Liver (tissue), 9 donors: ENCODE data around the gene BBS4. TPM values are rescaled to one million over a fixed set of nuclear protein-coding genes. Genes with fewer than 3 reads are reported as not detected.

Experiments
- DNase-seq: peaks from one replicate; pipeline ENCODE4 v3.0.0-alpha.2; 2017; ENCODE audit warnings: low spot score
- H3K27ac ChIP-seq, 2 donors: one replicate each; pipeline ENCODE4 v1.7.0; 2013; ENCODE audit warnings: inconsistent platforms in 2 of 2, low read length in 2 of 2, control low read depth in 1 of 2, low read depth in 1 of 2, mild to moderate bottlenecking in 1 of 2
- H3K27me3 ChIP-seq, 4 donors: one replicate each; pipeline versions ENCODE4 v1.6.1 to v1.7.0; 2013; ENCODE audit warnings: low read length in 3 of 4, inconsistent platforms in 1 of 4, mild to moderate bottlenecking in 1 of 4, moderate library complexity in 1 of 4; ENCODE audit not compliant: control insufficient read depth in 4 of 4, insufficient read depth in 4 of 4
- H3K36me3 ChIP-seq, 4 donors: one replicate each; pipeline versions ENCODE4 v1.6.1 to v1.7.0; 2013; ENCODE audit warnings: low read length in 3 of 4, mild to moderate bottlenecking in 3 of 4, low read depth in 1 of 4, moderate library complexity in 1 of 4; ENCODE audit not compliant: control insufficient read depth in 4 of 4, insufficient read depth in 3 of 4
- H3K4me1 ChIP-seq, 4 donors: one replicate each; pipeline versions ENCODE4 v1.6.1 to v1.7.0; 2013; ENCODE audit warnings: low read length in 3 of 4, mild to moderate bottlenecking in 3 of 4, moderate library complexity in 1 of 4; ENCODE audit not compliant: control insufficient read depth in 4 of 4, insufficient read depth in 4 of 4
- H3K4me3 ChIP-seq, 3 donors: one replicate each; pipeline versions ENCODE4 v1.6.1 to v1.7.0; 2013; ENCODE audit warnings: low read length in 3 of 3, control low read depth in 1 of 3, low read depth in 1 of 3, mild to moderate bottlenecking in 1 of 3
- H3K9ac ChIP-seq, 2 donors: one replicate each; pipeline ENCODE4 v1.7.0; 2013; ENCODE audit warnings: low read length in 2 of 2, mild to moderate bottlenecking in 2 of 2, moderate library complexity in 2 of 2, control low read depth in 1 of 2, low read depth in 1 of 2
- H3K9me3 ChIP-seq, 4 donors: one replicate each; pipeline versions ENCODE4 v1.6.1 to v1.7.0; 2013; ENCODE audit warnings: low read length in 3 of 4; ENCODE audit not compliant: control insufficient read depth in 4 of 4
- ATF3 ChIP-seq: IDR thresholded peaks from 2 replicates; pipeline ENCODE4 v1.6.1; 2016; ENCODE audit warnings: antibody characterized with exemption
- CTCF ChIP-seq: fragments of 150-350 bp; IDR thresholded peaks from 2 replicates; pipeline ENCODE4 v1.5.1; 2017; ENCODE audit warnings: improper control_type of control experiment, low read depth, low read length; ENCODE audit not compliant: missing input control
- EGR1 ChIP-seq, 2 donors: IDR thresholded peaks; 2 replicates each; pipeline ENCODE4 v1.6.1; 2016 to 2018; ENCODE audit warnings: antibody characterized with exemption in 2 of 2, low read depth in 2 of 2
- HNF4G ChIP-seq: IDR thresholded peaks from 2 replicates; pipeline ENCODE4 v1.6.1; 2016; ENCODE audit warnings: antibody characterized with exemption
- MAX ChIP-seq: IDR thresholded peaks from 2 replicates; pipeline ENCODE4 v1.6.1; 2016; ENCODE audit warnings: antibody characterized with exemption
- RAD21 ChIP-seq, 2 donors: IDR thresholded peaks; 2 replicates each; pipeline ENCODE4 v1.6.1; 2016; ENCODE audit warnings: antibody characterized with exemption in 2 of 2, mild to moderate bottlenecking in 2 of 2
- REST ChIP-seq: IDR thresholded peaks from 2 replicates; pipeline ENCODE4 v1.6.1; 2016; ENCODE audit warnings: antibody characterized with exemption, mild to moderate bottlenecking
- SP1 ChIP-seq: IDR thresholded peaks from 2 replicates; pipeline ENCODE4 v1.6.1; 2018; ENCODE audit warnings: antibody characterized with exemption, mild to moderate bottlenecking
- TAF1 ChIP-seq: conservative IDR thresholded peaks from 2 replicates; pipeline ENCODE4 v1.6.1; 2016; ENCODE audit warnings: antibody characterized with exemption, mild to moderate bottlenecking
- ZBTB33 ChIP-seq: IDR thresholded peaks from 2 replicates; pipeline ENCODE4 v1.6.1; 2016; ENCODE audit warnings: antibody characterized with exemption
- WGBS: extraction: QIAGEN DNeasy Blood & Tissue Kit; methylation state at CpG from one replicate; pipeline ENCODE4 v1.1.7; 2013; 5-methylcytosine and 5-hydroxymethylcytosine counted together
- polyA plus RNA-seq, 2 donors: library from polyadenylated mRNA; stranded (reverse) in 1 of 2; unstranded in 1 of 2; fragments of 200-250 nt in 1 of 2; fragments of >200 nt in 1 of 2; fragmentation: Nextera tagmentation in 1 of 2; extraction: Ambion mirVana in 1 of 2; gene quantifications; one replicate each; pipeline versions ENCODE4 v1.2.1 to v1.2.3, GENCODE V29; 2013 to 2015
- total RNA-seq, 2 donors: library from RNA; depleted of rRNA; stranded (reverse); fragments of >200 nt; gene quantifications; one replicate each; pipeline ENCODE4 v1.2.3, GENCODE V29; 2014
- donor health status: healthy.
- donor health status: healthy.
- donor health status: healthy.
- donor health status: healthy.
- donor health status: healthy.

The BBS4 gene
- total and polyA plus RNA-seq, 4 donors: 4.8 to 16.0 (median 8.3) TPM

GRCh38 chr15:72760590-72761260 is 74.7 kb downstream of the BBS4 start (continued):
- no peak for TF ChIP-seq REST
- no peak for TF ChIP-seq CTCF
- no peak for TF ChIP-seq ATF3

- 98% methylated on average over 3 of the region's 3 CpGs for WGBS
- no peak for DNase-seq
- no peak overlapping the region for H3K9ac ChIP-seq
- H3K9me3 ChIP-seq: peaks cover 0 to 9% (median 1%) of the 10 kb centered on the region in 4 donors
- peaks cover 3 to 40% (median 34%) of the 10 kb centered on the region in 4 donors for H3K36me3 ChIP-seq
- H3K27me3 ChIP-seq: no peaks in the 10 kb centered on the region
- no peak overlapping the region for H3K27ac ChIP-seq
- no peak for TF ChIP-seq RAD21 (IDR thresholded peaks at IDR 0.05)
- no peak for TF ChIP-seq ZBTB33
- TF ChIP-seq SP1: no peak
- no peak for TF ChIP-seq HNF4G
- TF ChIP-seq REST: no peak
- TF ChIP-seq TAF1: no peak
- no peak for TF ChIP-seq MAX
- TF ChIP-seq ATF3: no peak
- no peak for TF ChIP-seq EGR1 (IDR thresholded peaks at IDR 0.05; ENCODE audit: low read depth in 2 of 2)
- no peak overlapping the region for H3K4me3 ChIP-seq
- no peaks in the 10 kb centered on the region for H3K4me1 ChIP-seq
Measured at GRCh38 chr15:72764656-72765055, 78.6 kb downstream of the BBS4 start.
